ENCODE results near the gene ASAP2.

The ASAP2 gene

DNA sequence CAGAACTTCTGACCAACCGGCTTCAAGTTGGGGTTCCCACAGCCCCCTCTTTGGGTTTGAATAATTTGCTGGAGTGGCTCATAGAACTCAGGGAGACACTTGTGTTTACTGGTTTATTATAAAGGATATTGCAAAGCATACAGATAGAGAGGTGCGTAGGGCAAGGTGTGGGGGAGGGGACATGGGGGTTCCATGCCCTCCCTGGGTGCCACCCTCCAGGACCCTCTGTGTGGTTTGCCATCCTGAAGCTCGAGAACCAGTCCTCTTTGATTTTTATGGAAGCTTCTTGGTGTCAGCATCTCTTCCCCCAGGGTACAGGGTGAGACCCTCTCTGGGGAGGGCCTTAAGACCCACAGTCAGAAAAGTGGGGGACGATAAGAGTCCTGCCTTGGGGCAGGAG is 177.9 kb downstream of the ASAP2 start:
- Histone ChIP-seq H3K9me2 (replicated peaks; ENCODE audit: insufficient read depth, low read length) (no peaks in the 10 kb centered on the region), H3K4me3 (ENCODE audit: low read length) (no peak overlapping the region), H3K79me2 (ENCODE audit: low read length) (no peaks in the 10 kb centered on the region), H3F3A (ENCODE audit: insufficient read depth, low read length) (no peaks in the 10 kb centered on the region), H3K9me3 (replicated peaks; ENCODE audit: insufficient read depth, low read length) (no peaks in the 10 kb centered on the region), H3K9ac (ENCODE audit: low read length) (no peak overlapping the region), H3K36me3 (replicated peaks; ENCODE audit: insufficient read depth, low read length) (no peaks in the 10 kb centered on the region; the same call in 1 of the 2 replicates), H3K4me1 (ENCODE audit: low read length) (no peaks in the 10 kb centered on the region), H3K27ac (ENCODE audit: low read length) (no peak overlapping the region), H4K20me1 (ENCODE audit: insufficient read depth, low read length) (no peaks in the 10 kb centered on the region), H2AFZ (ENCODE audit: low read length) (no peak overlapping the region), H3K4me2 (ENCODE audit: low read depth, low read length) (no peak overlapping the region), H3K27me3 (replicated peaks; ENCODE audit: insufficient read depth, low read length) (no peaks in the 10 kb centered on the region)
- no peak for DNase-seq
- TF ChIP-seq, protein P1, sequence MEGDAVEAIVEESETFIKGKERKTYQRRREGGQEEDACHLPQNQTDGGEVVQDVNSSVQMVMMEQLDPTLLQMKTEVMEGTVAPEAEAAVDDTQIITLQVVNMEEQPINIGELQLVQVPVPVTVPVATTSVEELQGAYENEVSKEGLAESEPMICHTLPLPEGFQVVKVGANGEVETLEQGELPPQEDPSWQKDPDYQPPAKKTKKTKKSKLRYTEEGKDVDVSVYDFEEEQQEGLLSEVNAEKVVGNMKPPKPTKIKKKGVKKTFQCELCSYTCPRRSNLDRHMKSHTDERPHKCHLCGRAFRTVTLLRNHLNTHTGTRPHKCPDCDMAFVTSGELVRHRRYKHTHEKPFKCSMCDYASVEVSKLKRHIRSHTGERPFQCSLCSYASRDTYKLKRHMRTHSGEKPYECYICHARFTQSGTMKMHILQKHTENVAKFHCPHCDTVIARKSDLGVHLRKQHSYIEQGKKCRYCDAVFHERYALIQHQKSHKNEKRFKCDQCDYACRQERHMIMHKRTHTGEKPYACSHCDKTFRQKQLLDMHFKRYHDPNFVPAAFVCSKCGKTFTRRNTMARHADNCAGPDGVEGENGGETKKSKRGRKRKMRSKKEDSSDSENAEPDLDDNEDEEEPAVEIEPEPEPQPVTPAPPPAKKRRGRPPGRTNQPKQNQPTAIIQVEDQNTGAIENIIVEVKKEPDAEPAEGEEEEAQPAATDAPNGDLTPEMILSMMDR (IDR thresholded peaks at IDR 0.05; ENCODE audit: low read length), result no peak
- TF ChIP-seq EZH2 (optimal IDR thresholded peaks at IDR 0.05; ENCODE audit: low read depth, low read length) (no peak), EZH2phosphoT487 (IDR thresholded peaks at IDR 0.05; ENCODE audit: low read length) (no peak)

DNA sequence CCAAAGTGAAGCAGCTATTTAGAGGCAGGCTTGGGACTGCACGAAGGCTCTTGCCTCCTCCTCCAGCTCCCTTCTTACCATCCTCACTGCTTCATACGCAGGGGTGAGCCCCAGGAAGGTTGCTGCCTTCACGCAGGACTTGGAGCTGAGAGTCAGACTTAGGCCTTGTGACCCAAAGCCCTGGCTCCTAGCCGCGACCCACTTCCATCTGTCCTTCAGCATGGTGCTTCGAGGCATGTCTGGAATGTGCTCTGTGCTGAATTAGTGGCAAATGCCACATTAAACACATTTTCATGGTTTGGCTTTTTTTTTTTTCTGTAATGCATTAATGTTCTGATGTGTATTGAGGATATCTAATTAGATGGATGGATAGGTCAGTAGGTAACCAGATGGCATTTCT is 179.2 kb downstream of the ASAP2 start:
- Histone ChIP-seq H3K4me2 (ENCODE audit: low read depth, low read length) (no peak overlapping the region), H3K27me3 (replicated peaks; ENCODE audit: insufficient read depth, low read length) (no peaks in the 10 kb centered on the region), H2AFZ (ENCODE audit: low read length) (no peak overlapping the region), H3K36me3 (replicated peaks; ENCODE audit: insufficient read depth, low read length) (no peaks in the 10 kb centered on the region; the same call in 1 of the 2 replicates), H4K20me1 (ENCODE audit: insufficient read depth, low read length) (no peaks in the 10 kb centered on the region), H3K9me3 (replicated peaks; ENCODE audit: insufficient read depth, low read length) (no peaks in the 10 kb centered on the region), H3K4me3 (ENCODE audit: low read length) (no peak overlapping the region), H3K9ac (ENCODE audit: low read length) (no peak overlapping the region), H3K4me1 (ENCODE audit: low read length) (no peaks in the 10 kb centered on the region), H3K27ac (ENCODE audit: low read length) (no peak overlapping the region), H3K9me2 (replicated peaks; ENCODE audit: insufficient read depth, low read length) (no peaks in the 10 kb centered on the region), H3F3A (ENCODE audit: insufficient read depth, low read length) (no peaks in the 10 kb centered on the region), H3K79me2 (ENCODE audit: low read length) (no peaks in the 10 kb centered on the region)
- DNase-seq, result no peak
- no peak for TF ChIP-seq EZH2phosphoT487 (IDR thresholded peaks at IDR 0.05; ENCODE audit: low read length)
- no peak for TF ChIP-seq EZH2 (optimal IDR thresholded peaks at IDR 0.05; ENCODE audit: low read depth, low read length)
- TF ChIP-seq, protein P1 (IDR thresholded peaks at IDR 0.05; ENCODE audit: low read length), result no peak

DNA sequence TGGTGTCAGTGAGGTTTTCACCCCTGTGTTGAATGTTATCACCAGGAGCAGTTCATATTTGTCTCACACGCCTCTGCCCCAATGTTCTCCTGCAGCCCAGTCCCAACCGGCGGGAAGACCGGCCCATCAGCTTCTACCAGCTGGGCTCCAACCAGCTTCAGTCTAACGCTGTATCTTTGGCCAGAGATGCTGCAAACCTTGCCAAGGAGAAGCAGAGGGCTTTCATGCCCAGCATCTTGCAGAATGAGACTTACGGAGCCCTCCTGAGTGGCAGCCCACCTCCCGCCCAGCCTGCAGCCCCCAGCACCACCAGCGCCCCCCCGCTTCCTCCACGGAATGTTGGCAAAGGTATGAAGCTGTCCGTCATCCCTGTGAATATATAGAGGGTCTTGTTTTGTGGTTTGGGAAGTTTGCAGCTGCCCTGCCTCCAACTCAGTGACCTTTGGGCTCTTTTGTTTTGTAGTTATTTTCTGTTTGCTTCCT is 181.6 kb downstream of the ASAP2 start:
- Histone ChIP-seq H3K27ac (ENCODE audit: low read length) (no peak overlapping the region), H3K4me1 (ENCODE audit: low read length) (no peaks in the 10 kb centered on the region), H2AFZ (ENCODE audit: low read length) (no peak overlapping the region), H3K27me3 (replicated peaks; ENCODE audit: insufficient read depth, low read length) (no peaks in the 10 kb centered on the region), H3K4me3 (ENCODE audit: low read length) (no peak overlapping the region), H3K4me2 (ENCODE audit: low read depth, low read length) (no peak overlapping the region), H3K79me2 (ENCODE audit: low read length) (no peaks in the 10 kb centered on the region), H3F3A (ENCODE audit: insufficient read depth, low read length) (no peaks in the 10 kb centered on the region), H4K20me1 (ENCODE audit: insufficient read depth, low read length) (no peaks in the 10 kb centered on the region), H3K36me3 (replicated peaks; ENCODE audit: insufficient read depth, low read length) (no peaks in the 10 kb centered on the region; the same call in 1 of the 2 replicates), H3K9me3 (replicated peaks; ENCODE audit: insufficient read depth, low read length) (no peaks in the 10 kb centered on the region), H3K9me2 (replicated peaks; ENCODE audit: insufficient read depth, low read length) (no peaks in the 10 kb centered on the region), H3K9ac (ENCODE audit: low read length) (no peak overlapping the region)
- TF ChIP-seq, protein P1 (IDR thresholded peaks at IDR 0.05; ENCODE audit: low read length), result no peak
- TF ChIP-seq EZH2 (optimal IDR thresholded peaks at IDR 0.05; ENCODE audit: low read depth, low read length) (no peak), EZH2phosphoT487 (IDR thresholded peaks at IDR 0.05; ENCODE audit: low read length) (no peak)
- DNase-seq, result no peak
